Astrocyte of the cerebellum (primary cell): ENCODE measurements around the gene RIPPLY3.

Experiments used
- DNase-seq: peaks from one replicate; pipeline ENCODE4 v3.0.0-alpha.2; 2011; ENCODE audit warnings: low read depth
- H3K4me3 ChIP-seq: 2 replicates; pipeline ENCODE4 v1.5.1; 2011; ENCODE audit warnings: mild to moderate bottlenecking, low read depth, low read length, moderate library complexity
- in situ Hi-C: cut with HindIII; loops from 2 replicates; pipeline ENCODE4 v1.10.0; 2017; ENCODE audit warnings: low sequenced_read_pairs
- TF ChIP-seq, protein P1 (sequence below): IDR thresholded peaks from 2 replicates; pipeline ENCODE4 v1.5.1; 2012; ENCODE audit warnings: low read length, low read depth, moderate library complexity, mild to moderate bottlenecking; ENCODE audit errors: missing control alignments

Gene RIPPLY3

GRCh38 chr21:37005548-37006485, 685 bp upstream of the RIPPLY3 start:
- in situ Hi-C loops, result no loop called here
- H3K4me3 ChIP-seq, result peak overlapping the region; percentile 38
- no peak for DNase-seq
- TF ChIP-seq, protein P1, sequence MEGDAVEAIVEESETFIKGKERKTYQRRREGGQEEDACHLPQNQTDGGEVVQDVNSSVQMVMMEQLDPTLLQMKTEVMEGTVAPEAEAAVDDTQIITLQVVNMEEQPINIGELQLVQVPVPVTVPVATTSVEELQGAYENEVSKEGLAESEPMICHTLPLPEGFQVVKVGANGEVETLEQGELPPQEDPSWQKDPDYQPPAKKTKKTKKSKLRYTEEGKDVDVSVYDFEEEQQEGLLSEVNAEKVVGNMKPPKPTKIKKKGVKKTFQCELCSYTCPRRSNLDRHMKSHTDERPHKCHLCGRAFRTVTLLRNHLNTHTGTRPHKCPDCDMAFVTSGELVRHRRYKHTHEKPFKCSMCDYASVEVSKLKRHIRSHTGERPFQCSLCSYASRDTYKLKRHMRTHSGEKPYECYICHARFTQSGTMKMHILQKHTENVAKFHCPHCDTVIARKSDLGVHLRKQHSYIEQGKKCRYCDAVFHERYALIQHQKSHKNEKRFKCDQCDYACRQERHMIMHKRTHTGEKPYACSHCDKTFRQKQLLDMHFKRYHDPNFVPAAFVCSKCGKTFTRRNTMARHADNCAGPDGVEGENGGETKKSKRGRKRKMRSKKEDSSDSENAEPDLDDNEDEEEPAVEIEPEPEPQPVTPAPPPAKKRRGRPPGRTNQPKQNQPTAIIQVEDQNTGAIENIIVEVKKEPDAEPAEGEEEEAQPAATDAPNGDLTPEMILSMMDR, result no peak

DNA sequence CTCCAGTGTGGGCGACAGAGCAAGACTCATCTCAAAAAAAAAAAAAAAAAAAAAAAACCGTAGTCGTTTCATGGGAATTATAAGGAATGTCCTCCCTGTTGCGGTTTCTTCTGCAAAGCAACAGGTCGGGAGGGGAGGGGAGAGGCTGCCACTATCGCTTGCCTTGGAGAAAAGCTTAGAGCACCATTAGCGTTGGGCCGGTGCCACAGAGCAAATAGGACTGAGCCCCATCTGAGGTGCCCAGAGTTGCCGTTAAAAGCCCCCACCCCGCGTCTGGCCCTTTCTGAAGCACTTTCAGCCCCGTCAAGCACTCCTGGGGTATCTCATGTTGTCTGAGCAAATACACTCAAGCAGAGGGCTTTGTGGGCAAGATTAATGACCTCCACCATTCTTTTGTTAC, 2.2 kb downstream of the RIPPLY3 start:
- no peak overlapping the region for H3K4me3 ChIP-seq
- no peak for DNase-seq
- TF ChIP-seq, protein P1, result no peak
- in situ Hi-C loops, result no loop called here

GRCh38 chr21:37009740-37010341, 3.3 kb downstream of the RIPPLY3 start:
- in situ Hi-C loops, result no loop called here
- peak; percentile 62 for DNase-seq
- peak overlapping the region; percentile 22 for H3K4me3 ChIP-seq
- TF ChIP-seq, protein P1, result peak; percentile 89

DNA sequence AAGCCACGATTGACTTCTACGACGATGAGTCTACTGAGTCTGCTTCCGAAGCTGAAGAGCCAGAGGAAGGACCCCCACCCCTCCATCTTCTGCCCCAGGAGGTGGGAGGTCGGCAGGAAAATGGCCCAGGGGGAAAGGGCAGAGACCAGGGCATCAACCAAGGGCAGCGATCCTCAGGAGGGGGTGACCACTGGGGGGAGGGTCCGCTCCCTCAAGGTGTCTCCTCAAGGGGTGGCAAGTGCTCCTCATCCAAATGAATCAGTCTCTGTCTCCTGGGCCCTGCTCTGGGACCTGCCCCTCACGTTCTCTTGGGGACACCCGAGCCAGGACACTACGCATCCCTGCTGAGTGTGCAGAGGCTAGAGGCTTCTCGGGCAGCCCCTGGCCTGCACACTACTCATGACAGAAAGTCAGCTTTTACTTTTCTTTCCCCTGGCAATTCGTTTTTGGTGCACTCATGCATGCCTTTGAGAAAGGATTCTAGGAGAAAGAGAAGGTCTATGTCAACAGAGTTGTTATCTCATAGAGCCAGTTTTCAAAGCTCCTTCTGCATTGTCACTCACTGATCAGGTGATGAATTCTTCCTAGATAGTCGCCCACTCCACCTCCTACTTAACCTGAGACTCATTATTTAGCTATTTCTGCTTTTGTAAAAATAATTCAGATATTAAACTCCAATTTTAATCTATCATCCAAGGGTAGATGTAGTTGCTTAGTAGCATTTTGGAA, 11.6 kb downstream of the RIPPLY3 start:
- no peak for DNase-seq
- in situ Hi-C loops, result no loop called here
- TF ChIP-seq, protein P1, result no peak
- H3K4me3 ChIP-seq, result no peak overlapping the region

GRCh38 chr21:37026499-37026898, 20.0 kb downstream of the RIPPLY3 start:
- in situ Hi-C loops, result no loop called here
- no peak overlapping the region for H3K4me3 ChIP-seq
- TF ChIP-seq, protein P1, result no peak
- no peak for DNase-seq

GRCh38 chr21:37028570-37028969, 22.1 kb downstream of the RIPPLY3 start:
- DNase-seq, result no peak
- in situ Hi-C loops, result no loop called here
- no peak overlapping the region for H3K4me3 ChIP-seq
- TF ChIP-seq, protein P1, result no peak
